ENCODE measurements around the gene GRIN1. TPM values are rescaled to one million over a fixed set of nuclear protein-coding genes. Genes with fewer than 3 reads are reported as not detected.

Gene GRIN1
- total and polyA plus RNA-seq, 2 of the 8 experiments (the other 6 are each of a cell fraction or from before 2014, with no cell fraction given) = 0.48 to 2.1 TPM

DNA sequence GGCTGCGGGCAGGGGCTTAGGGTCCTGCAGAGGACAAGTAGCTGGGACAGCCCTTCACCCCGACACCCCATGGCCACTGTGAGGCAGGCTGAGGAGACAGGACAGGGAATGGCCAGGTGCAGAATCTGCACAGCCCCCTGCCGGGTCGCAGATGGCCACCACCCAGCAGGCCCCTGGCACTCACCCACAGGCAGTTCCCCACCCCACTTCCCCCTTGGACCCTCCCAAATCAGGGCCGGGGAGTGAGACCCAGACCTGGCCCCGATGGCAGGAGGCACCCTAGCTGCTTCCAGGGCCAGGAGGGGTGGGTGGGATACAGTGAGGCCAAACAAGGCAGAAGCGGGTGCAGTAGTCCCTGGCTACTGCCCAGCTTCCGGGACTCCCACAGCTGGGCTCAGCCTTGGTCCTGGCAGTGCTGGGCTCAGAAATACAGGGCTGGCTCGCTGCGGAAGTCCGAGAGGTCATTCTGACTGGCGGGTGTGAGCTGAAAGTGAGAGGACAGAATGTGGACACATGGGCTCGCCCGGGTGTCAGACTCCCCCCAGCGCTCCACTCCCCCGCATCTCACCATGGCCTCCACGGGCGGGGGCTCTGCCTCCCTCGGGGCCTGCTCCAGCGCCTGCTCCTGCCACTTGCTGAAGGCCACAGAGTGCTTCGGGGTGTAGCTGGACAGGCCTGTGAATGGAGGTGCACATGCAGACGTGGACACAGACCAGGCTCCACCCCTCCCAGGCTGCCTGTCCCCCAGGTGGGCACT, 52.9 kb downstream of the GRIN1 start:
- H2BK5ac ChIP-seq (ENCODE audit: low read depth, low read length) = no peak overlapping the region
- TF ChIP-seq CHD1 (IDR thresholded peaks at IDR 0.05; ENCODE audit: low read depth, low read length) = no peak
- no peak overlapping the region for H3K56ac ChIP-seq (replicated peaks; ENCODE audit: insufficient read length, low read depth, low read length)
- no peak overlapping the region for H3K23ac ChIP-seq (ENCODE audit: insufficient read length)
- H3K4me3 ChIP-seq (ENCODE audit: extremely low read depth in 1 of 4, insufficient read depth in 2 of 4, low read depth in 3 of 4, low read length in 4 of 4) = no peak overlapping the region
- peaks cover 0 to 34% (median 10%) of the 10 kb centered on the region in 4 experiments; a peak in 6 of 7 replicates for H3K4me1 ChIP-seq (replicated peaks in 1 of 4; ENCODE audit: control insufficient read depth in 3 of 4, insufficient read depth in 4 of 4, low read length in 3 of 4)
- no peak overlapping the region for H4K5ac ChIP-seq (ENCODE audit: insufficient read length, low read depth, low read length)
- H4K20me1 ChIP-seq (replicated peaks in 1 of 2; ENCODE audit: control insufficient read depth in 1 of 2, insufficient read depth in 2 of 2, low read length in 2 of 2) = peaks cover 15 to 37% of the 10 kb centered on the region in 2 experiments
- WGBS, 2 experiments (ENCODE audit: extremely low coverage in 1 of 2, insufficient coverage in 1 of 2, insufficient read length in 1 of 2, insufficient replicate concordance in 2 of 2, low coverage in 1 of 2, low lambda C conversion rate in 2 of 2, missing lambda C conversion rate in 1 of 2) = 93% methylated on average over 16 of the region's 22 CpGs; no CpG with 5 or more reads in 1 of the 2 experiments
- H3K79me1 ChIP-seq (ENCODE audit: low read depth, low read length) = peaks cover 10% of the 10 kb centered on the region
- no peak overlapping the region for H3K14ac ChIP-seq (ENCODE audit: insufficient read length)
- H3K18ac ChIP-seq (ENCODE audit: extremely low read depth, low read length) = no peak overlapping the region
- no peak overlapping the region for H3K4me2 ChIP-seq (ENCODE audit: insufficient read depth in 1 of 2, low read depth in 2 of 2, low read length in 2 of 2)
- DNase-seq (ENCODE audit: low read depth in 1 of 2, low spot score in 2 of 2) (no peak), FAIRE-seq (no peak)
- peaks cover 0 to 27% of the 10 kb centered on the region in 2 experiments; a peak in 2 of 4 replicates for H3K79me2 ChIP-seq (ENCODE audit: control insufficient read depth in 1 of 2, insufficient read depth in 2 of 2, low read length in 2 of 2)
- H2BK12ac ChIP-seq (ENCODE audit: low read depth, low read length) = no peak overlapping the region
- peaks cover 8% of the 10 kb centered on the region; the same call in 1 of the 2 replicates for H3K23me2 ChIP-seq (ENCODE audit: low read depth, low read length)
- no peak overlapping the region for H3K9ac ChIP-seq (replicated peaks in 1 of 4; ENCODE audit: extremely low read depth in 1 of 4, low read depth in 3 of 4, low read length in 3 of 4)
- H3K27me3 ChIP-seq (replicated peaks in 1 of 4; ENCODE audit: control insufficient read depth in 3 of 4, extremely low read depth in 1 of 4, insufficient read depth in 3 of 4, low read length in 3 of 4) = no peaks in the 10 kb centered on the region
- H3K36me3 ChIP-seq (ENCODE audit: control insufficient read depth in 2 of 4, insufficient read depth in 4 of 4, low read length in 3 of 4) = peaks cover 0 to 4% (median 1%) of the 10 kb centered on the region in 4 experiments; a peak in 2 of 8 replicates
- no peak overlapping the region for H3K27ac ChIP-seq (ENCODE audit: low read depth, low read length)
- H4K8ac ChIP-seq (ENCODE audit: extremely low read depth, insufficient read depth, low read length) = no peak overlapping the region; the same call in 1 of the 2 replicates
- H2BK15ac ChIP-seq (ENCODE audit: low read length) = no peak overlapping the region
- CTCF ChIA-PET (ENCODE audit: partially characterized antibody) = interaction anchor here (1.1 to 14.0 kb wide), 7 partner anchors 7 to 61 kb away, joined by 3 to 204 read pairs (median 5); partner anchors contain the start of genes CYSRT1, LRRC26, RNF208 and RNF224
- POLR2A ChIA-PET (ENCODE audit: partially characterized antibody) = interaction anchor here (0.8 to 11.0 kb wide), 10 partner anchors 10 to 62 kb away, joined by 3 to 107 read pairs (median 4); partner anchors contain the start of genes NDOR1, RNF224, TMEM203 and TPRN
- no peak overlapping the region for H2BK20ac ChIP-seq (ENCODE audit: low read length)
- no peak overlapping the region for H3K4ac ChIP-seq (replicated peaks; ENCODE audit: insufficient read length, low read depth, low read length)
- H2AK5ac ChIP-seq (ENCODE audit: low read depth, low read length) = no peak overlapping the region
- no peak overlapping the region for H4K91ac ChIP-seq (replicated peaks; ENCODE audit: insufficient read length, low read length)
- H2AFZ ChIP-seq (ENCODE audit: low read length) = no peak overlapping the region
- no peaks in the 10 kb centered on the region for H3K9me3 ChIP-seq (ENCODE audit: insufficient read depth in 2 of 2, low read depth in 1 of 2, low read length in 1 of 2)
- no peak overlapping the region for H2BK120ac ChIP-seq (replicated peaks; ENCODE audit: low read depth, low read length)

Measured in H1 (cell line).